ENCODE data around the gene CDKL1. TPM values are rescaled to one million over a fixed set of nuclear protein-coding genes. Genes with fewer than 3 reads are reported as not detected.

The CDKL1 gene
- total RNA-seq, 1 donor from 2014 or later, result 5.0 TPM

DNA sequence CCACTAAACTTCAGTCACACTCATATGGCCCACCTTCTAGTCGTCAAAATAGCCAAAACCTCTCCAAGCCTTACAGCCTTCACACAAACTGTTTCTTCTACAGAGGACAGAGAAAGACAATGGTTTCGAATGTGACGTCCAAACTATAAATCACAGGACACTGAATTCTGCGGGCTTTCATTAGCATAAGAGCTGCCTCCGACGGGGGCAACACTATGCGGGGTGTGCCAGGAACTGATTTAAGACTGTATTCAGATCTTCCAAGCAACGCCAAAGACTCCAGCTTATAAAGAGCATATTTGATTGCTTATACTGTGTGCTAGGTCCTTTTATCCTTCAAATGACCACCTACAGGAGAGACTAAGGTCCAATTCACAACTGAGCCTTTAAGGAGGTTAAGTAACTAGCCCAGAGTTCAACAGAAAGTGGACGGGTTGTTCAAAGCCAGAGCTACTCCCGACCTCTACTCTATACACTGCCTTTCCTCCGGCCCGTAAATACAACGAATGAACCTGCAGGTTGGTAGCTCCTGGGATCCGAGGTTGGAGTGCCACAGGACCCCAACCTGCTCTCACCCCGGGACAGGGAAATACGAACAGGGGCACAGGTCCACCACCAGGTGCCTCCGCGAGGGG is 85.2 kb downstream of the CDKL1 start:
- intact Hi-C loops (cut with micrococcal nuclease), result loop anchor here (5.0 to 10.0 kb wide), 4 partner anchors 197 to 679 kb away; partner anchors contain the start of genes KLHDC1 and VCPKMT

DNA sequence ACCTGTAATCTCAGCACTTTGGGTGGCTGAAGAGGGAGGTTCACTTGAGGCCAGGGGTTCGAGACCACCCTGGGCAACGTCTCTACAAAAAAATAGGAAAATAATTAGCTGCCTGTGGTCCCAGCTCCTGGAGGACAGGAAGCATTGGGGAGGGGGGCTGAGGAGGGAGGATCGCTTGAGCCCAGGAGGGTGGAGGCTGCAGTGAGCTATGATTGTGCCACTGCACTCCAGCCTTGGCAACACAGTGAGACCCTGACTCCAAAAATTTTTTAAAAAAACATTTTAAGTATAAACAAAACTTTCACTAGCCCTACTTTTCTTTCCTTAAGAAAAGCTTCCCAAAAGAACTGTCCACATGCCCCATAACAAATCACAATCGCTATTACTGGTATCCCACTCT is 86.2 kb downstream of the CDKL1 start:
- H3K36me3 Mint-ChIP-seq (ENCODE audit: low read depth), result peaks cover 22% of the 10 kb centered on the region
- H3K9me3 Mint-ChIP-seq, result peaks cover 11% of the 10 kb centered on the region
- peak overlapping the region; percentile 42 for H3K4me3 Mint-ChIP-seq (ENCODE audit: low read depth)
- H3K27ac Mint-ChIP-seq, result peak overlapping the region; percentile 1
- no peak for DNase-seq (ENCODE audit: low spot score)
- peaks cover 35% of the 10 kb centered on the region for H3K4me1 Mint-ChIP-seq (ENCODE audit: low read depth)
- H3K27me3 Mint-ChIP-seq (ENCODE audit: low read depth), result no peaks in the 10 kb centered on the region
- intact Hi-C loops (cut with micrococcal nuclease), result loop anchor here (5.0 to 10.0 kb wide), 4 partner anchors 196 to 678 kb away; partner anchors contain the start of genes KLHDC1 and VCPKMT

More for the DNA sequence above, 85.2 kb downstream of the CDKL1 start:
- Mint-ChIP-seq H3K36me3 (ENCODE audit: low read depth) (peaks cover 31% of the 10 kb centered on the region), H3K9me3 (peaks cover 14% of the 10 kb centered on the region), H3K4me1 (ENCODE audit: low read depth) (peaks cover 40% of the 10 kb centered on the region), H3K4me3 (ENCODE audit: low read depth) (peak overlapping the region; percentile 91), H3K27me3 (ENCODE audit: low read depth) (no peaks in the 10 kb centered on the region), H3K27ac (peak overlapping the region; percentile 98)
- DNase-seq (ENCODE audit: low spot score), result no peak

DNA sequence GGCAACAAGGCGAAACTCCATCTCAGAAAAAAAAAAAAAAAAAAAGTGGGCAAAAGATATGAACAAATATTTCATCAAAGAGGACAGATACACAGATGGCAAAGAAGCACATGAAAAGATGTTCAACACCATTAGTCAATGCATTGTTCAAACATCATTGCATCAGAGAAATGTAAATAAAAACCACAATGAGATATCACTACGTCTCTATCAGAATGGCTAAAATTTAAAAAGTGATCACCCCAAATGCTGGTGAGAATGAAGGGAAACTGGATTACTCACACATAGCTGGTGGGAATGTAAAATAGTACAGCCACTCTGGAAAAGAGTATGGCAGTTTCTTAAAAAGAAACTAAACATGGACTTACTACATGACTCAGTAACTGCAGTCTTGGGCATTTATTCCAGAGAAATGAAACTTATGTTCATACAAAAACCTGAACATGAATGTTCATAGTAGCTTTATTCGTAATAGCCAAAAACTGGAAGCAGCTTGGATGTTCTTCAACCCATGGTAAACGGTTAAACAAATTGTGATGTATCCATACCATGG is 88.2 kb downstream of the CDKL1 start:
- no peak for DNase-seq (ENCODE audit: low spot score)
- Mint-ChIP-seq H3K36me3 (ENCODE audit: low read depth) (peaks cover 10% of the 10 kb centered on the region), H3K27me3 (ENCODE audit: low read depth) (no peaks in the 10 kb centered on the region), H3K4me1 (ENCODE audit: low read depth) (peaks cover 28% of the 10 kb centered on the region), H3K27ac (no peak overlapping the region), H3K4me3 (ENCODE audit: low read depth) (no peak overlapping the region), H3K9me3 (peaks cover under 1% of the 10 kb centered on the region)
- intact Hi-C loops (cut with micrococcal nuclease), result no loop called here

DNA sequence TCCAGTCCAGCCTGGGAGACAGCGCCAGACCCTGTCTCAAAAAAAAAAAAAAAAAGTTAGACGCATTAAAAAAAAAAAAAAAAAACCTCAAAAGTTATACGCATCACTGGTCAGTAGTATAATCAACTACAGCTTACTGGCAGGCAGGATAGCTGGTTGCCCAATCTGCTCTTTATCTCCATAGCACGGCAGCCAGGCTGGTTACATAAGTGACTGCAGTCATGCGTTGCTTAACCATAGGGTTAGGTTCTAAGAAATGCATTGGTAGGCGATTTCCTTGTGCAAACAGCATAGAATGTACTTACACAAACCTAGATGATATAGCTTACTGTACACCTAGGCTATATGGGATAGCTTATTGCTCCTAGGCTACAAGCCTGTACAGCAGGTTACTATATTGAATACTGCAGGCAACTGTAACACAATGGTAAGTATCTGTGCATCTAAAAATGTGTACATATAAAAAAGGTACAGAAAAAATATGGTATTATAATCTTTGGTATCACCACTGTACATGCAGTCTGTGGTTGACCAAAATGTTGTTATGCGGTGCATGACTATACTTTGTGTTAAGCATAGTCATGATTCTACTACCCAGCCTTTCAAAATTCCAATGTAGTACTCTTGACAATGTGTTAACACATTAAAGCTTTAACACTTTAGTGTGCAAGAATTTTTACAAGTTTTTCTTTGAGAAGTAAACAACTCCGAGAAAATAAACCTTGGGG is 92.8 kb downstream of the CDKL1 start:
- Mint-ChIP-seq H3K4me3 (ENCODE audit: low read depth) (no peak overlapping the region), H3K27me3 (ENCODE audit: low read depth) (no peaks in the 10 kb centered on the region), H3K27ac (no peak overlapping the region), H3K36me3 (ENCODE audit: low read depth) (peaks cover 27% of the 10 kb centered on the region), H3K9me3 (peaks cover 6% of the 10 kb centered on the region), H3K4me1 (ENCODE audit: low read depth) (peaks cover 9% of the 10 kb centered on the region)
- DNase-seq (ENCODE audit: low spot score), result no peak
- intact Hi-C loops (cut with micrococcal nuclease), result no loop called here

DNA sequence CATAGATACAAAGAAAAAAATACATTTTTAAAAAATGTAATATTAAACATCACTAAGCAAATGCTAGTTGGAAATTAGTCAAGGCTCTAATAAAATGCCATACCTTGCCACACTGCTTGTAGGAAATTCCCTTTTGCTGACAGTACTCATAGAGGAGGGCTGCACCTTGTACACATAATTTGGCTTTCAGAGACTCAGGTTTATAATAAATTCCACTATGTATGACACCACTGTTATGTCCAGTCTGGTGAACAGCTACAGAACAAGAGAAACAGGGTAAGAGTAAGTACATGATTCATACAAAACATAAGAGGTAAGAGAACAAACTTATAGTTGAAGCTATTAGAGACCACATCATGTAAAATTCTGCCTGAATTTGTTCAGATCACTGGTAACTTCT is 94.8 kb downstream of the CDKL1 start:
- Mint-ChIP-seq H3K9me3 (peaks cover 6% of the 10 kb centered on the region), H3K36me3 (ENCODE audit: low read depth) (peaks cover 31% of the 10 kb centered on the region), H3K4me3 (ENCODE audit: low read depth) (no peak overlapping the region), H3K4me1 (ENCODE audit: low read depth) (peaks cover 4% of the 10 kb centered on the region), H3K27me3 (ENCODE audit: low read depth) (no peaks in the 10 kb centered on the region), H3K27ac (no peak overlapping the region)
- no peak for DNase-seq (ENCODE audit: low spot score)
- intact Hi-C loops (cut with micrococcal nuclease), result no loop called here

DNA sequence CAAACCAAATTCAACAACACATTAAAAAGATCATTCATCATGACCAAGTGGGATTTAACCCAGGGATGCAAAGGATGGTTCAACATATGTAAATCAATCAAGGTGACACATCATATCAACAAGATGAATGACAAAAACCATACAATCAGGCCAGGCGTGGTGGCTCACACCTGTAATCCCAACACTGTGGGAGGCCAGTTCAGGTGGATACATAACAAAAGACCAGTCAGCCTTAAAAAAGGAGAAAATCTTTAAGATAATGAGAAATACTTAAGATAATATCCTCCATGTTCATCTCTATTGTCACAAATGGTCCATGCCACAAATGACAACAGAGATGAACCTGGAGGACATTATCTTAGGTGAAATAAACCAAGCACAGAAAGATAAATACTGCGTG is 97.1 kb downstream of the CDKL1 start:
- intact Hi-C loops (cut with micrococcal nuclease), result no loop called here
- Mint-ChIP-seq H3K27ac (no peak overlapping the region), H3K9me3 (peaks cover 6% of the 10 kb centered on the region), H3K4me3 (ENCODE audit: low read depth) (no peak overlapping the region), H3K36me3 (ENCODE audit: low read depth) (peaks cover 31% of the 10 kb centered on the region), H3K27me3 (ENCODE audit: low read depth) (no peaks in the 10 kb centered on the region), H3K4me1 (ENCODE audit: low read depth) (peaks cover 4% of the 10 kb centered on the region)
- DNase-seq (ENCODE audit: low spot score), result no peak

DNA sequence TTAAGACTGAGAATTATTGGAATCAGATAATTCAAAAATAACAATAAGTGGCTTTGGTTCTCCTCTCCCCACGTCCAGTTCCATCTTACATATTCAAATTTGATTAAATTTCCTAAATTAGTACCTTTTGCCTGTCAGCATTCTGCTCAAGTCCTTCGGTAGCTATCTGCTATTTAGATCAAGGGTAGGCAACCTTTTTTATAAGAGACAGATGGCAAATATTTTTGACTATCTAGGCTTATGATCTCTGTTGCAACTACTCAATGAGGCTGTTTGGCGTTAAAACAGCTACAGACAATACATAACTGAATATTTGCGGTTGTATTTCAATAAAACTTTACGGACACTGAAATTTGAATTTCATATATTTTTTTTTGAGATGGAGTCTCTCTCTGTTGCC is 106.4 kb downstream of the CDKL1 start:
- Mint-ChIP-seq H3K9me3 (no peaks in the 10 kb centered on the region), H3K27ac (no peak overlapping the region), H3K4me3 (ENCODE audit: low read depth) (no peak overlapping the region), H3K4me1 (ENCODE audit: low read depth) (no peaks in the 10 kb centered on the region), H3K36me3 (ENCODE audit: low read depth) (peaks cover 19% of the 10 kb centered on the region), H3K27me3 (ENCODE audit: low read depth) (no peaks in the 10 kb centered on the region)
- DNase-seq (ENCODE audit: low spot score), result no peak
- intact Hi-C loops (cut with micrococcal nuclease), result no loop called here

DNA sequence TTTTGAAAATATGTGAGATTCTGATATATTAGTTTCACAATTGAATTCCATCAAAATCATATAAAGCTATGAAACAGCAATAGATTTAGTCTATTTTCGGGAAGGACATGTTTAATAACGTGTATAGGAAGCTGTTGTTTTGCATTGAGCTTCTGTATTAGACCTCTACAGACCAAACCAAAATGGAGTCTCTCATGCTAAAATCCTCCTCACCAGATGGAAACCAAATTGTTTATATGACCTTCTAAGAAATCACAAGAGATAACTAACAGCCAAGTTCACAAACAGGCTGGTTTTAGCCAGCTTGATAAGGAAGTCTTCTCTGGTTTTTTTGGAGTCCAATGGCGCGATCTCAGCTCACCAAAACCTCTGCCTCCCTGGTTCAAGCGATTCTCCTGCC is 108.5 kb downstream of the CDKL1 start:
- peaks cover 13% of the 10 kb centered on the region for H3K36me3 Mint-ChIP-seq (ENCODE audit: low read depth)
- H3K9me3 Mint-ChIP-seq, result no peaks in the 10 kb centered on the region
- H3K27me3 Mint-ChIP-seq (ENCODE audit: low read depth), result no peaks in the 10 kb centered on the region
- no peak overlapping the region for H3K4me3 Mint-ChIP-seq (ENCODE audit: low read depth)
- H3K27ac Mint-ChIP-seq, result no peak overlapping the region
- H3K4me1 Mint-ChIP-seq (ENCODE audit: low read depth), result no peaks in the 10 kb centered on the region
- intact Hi-C loops (cut with micrococcal nuclease), result no loop called here
- DNase-seq (ENCODE audit: low spot score), result no peak

DNA sequence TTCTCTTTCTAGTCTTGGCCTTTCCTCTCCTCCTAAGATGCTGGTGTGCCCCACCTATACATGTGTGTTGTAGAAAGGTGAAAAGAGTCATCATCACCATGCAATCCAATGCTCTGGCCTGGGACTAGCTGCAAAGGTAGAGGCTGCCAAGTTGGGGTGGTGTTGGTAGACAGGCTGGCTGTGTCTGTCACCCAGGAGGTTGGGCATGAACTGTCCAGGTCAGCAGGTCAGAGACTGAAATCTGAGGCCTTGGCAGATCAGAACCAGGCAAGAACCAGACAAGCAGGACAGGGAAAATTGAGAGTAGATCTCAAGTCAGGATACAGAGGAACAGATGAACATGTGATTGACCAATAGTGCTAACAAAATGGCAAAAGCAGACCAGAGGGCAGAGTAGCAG is 110.8 kb downstream of the CDKL1 start:
- Mint-ChIP-seq H3K4me3 (ENCODE audit: low read depth) (no peak overlapping the region), H3K36me3 (ENCODE audit: low read depth) (peaks cover 4% of the 10 kb centered on the region), H3K27me3 (ENCODE audit: low read depth) (no peaks in the 10 kb centered on the region), H3K27ac (no peak overlapping the region), H3K4me1 (ENCODE audit: low read depth) (no peaks in the 10 kb centered on the region), H3K9me3 (no peaks in the 10 kb centered on the region)
- intact Hi-C loops (cut with micrococcal nuclease), result no loop called here
- no peak for DNase-seq (ENCODE audit: low spot score)

Other genes with a start within 250 kb of the CDKL1 start
- gene SOS2, start 165.3 kb downstream of the CDKL1 start, total RNA-seq, result 17.0 and 20.7 TPM in 2 replicates
- 14.1 and 14.2 TPM in 2 replicates for gene L2HGDH, start 84.7 kb downstream of the CDKL1 start, total RNA-seq
- 13.6 and 16.2 TPM in 2 replicates for gene DMAC2L, start 84.6 kb downstream of the CDKL1 start, total RNA-seq
- 21.0 and 23.1 TPM in 2 replicates for gene MAP4K5, start 135.7 kb upstream of the CDKL1 start, total RNA-seq
- 1.3 and 2.1 TPM in 2 replicates for gene ATL1, start 163.3 kb upstream of the CDKL1 start, total RNA-seq